Erythroblast (primary cell): ENCODE results near the gene UBR2.

Experiments
- GATA1 ChIP-seq: IDR thresholded peaks from 2 replicates; pipeline ENCODE4 v1.6.1; 2011; ENCODE audit warnings: low read depth, mild to moderate bottlenecking, control low read depth, low read length, moderate library complexity
- POLR2A ChIP-seq: IDR thresholded peaks from 2 replicates; pipeline ENCODE4 v1.6.1; 2011; ENCODE audit warnings: mild to moderate bottlenecking, low read length

GRCh38 chr6:42742116-42742894 is 178.5 kb downstream of the UBR2 start:
- TF ChIP-seq POLR2A (no peak), GATA1 (no peak)
